ENCODE data around the gene CDYL2. TPM values are rescaled to one million over a fixed set of nuclear protein-coding genes. Genes with fewer than 3 reads are reported as not detected.

Gene CDYL2
- total and polyA plus RNA-seq, 4 experiments from 2014 or later: 0.91 to 42.4 (median 20.0) TPM

GRCh38 chr16:80670170-80670865 lies 134.1 kb downstream of the CDYL2 start:
- Mint-ChIP-seq H3K27me3 (no peaks in the 10 kb centered on the region), H3K4me3 (no peak overlapping the region), H3K36me3 (peaks cover 7 to 40% of the 10 kb centered on the region in 2 donors), H3K9me3 (peaks cover 0 to 3% (median 0%) of the 10 kb centered on the region in 8 donors), H3K4me1 (peaks cover 10 to 14% (median 11%) of the 10 kb centered on the region in 4 donors), H3K27ac (peak overlapping the region in 2 of 7 donors; percentile 45 to 47)
- intact Hi-C loops (cut with micrococcal nuclease): no loop called here
- DNase-seq: peak in 2 of 5 donors; percentile 17 to 45
- ChIA-PET CTCF (ENCODE audit: partially characterized antibody) (no interaction called here), POLR2A (ENCODE audit: partially characterized antibody) (no interaction called here)
- no peaks in the 10 kb centered on the region for H3K27me3 ChIP-seq (ENCODE audit: insufficient read depth, low read length)
- no peaks in the 10 kb centered on the region for H3K36me3 ChIP-seq (ENCODE audit: insufficient read depth, low read length)
- no peaks in the 10 kb centered on the region for H3K4me1 ChIP-seq (ENCODE audit: insufficient read depth, low read length)
- no peaks in the 10 kb centered on the region for H3K9me3 ChIP-seq (ENCODE audit: control insufficient read depth in 1 of 2, low read length in 2 of 2)
- H3K4me3 ChIP-seq (ENCODE audit: low read length in 2 of 2): no peak overlapping the region
- H3K27ac ChIP-seq (ENCODE audit: low read depth, low read length): no peak overlapping the region

DNA sequence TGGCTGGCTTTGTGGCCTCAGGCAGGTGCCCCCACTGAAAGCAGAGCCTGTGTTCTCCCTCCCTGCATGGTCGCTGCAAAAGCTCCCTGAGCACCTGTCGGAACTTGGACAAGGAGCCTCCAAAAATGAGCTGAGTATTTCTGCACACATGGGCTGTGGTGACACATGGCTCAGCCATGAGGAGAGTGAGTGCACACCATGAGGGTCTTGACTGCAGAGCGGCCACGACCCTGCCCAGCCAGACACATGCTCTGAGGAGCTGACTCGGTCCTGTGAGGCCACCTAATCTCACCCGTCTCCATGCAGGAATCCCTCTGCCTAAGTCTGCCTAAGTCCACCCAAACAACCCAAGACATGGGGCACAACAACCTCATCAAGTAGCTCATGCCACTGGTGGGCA lies 134.7 kb downstream of the CDYL2 start:
- H3K36me3 ChIP-seq (ENCODE audit: insufficient read depth, low read length): no peaks in the 10 kb centered on the region
- H3K9me3 ChIP-seq (ENCODE audit: control insufficient read depth in 1 of 2, low read length in 2 of 2): no peaks in the 10 kb centered on the region
- no peak overlapping the region for H3K4me3 Mint-ChIP-seq
- ChIA-PET CTCF (ENCODE audit: partially characterized antibody) (no interaction called here), POLR2A (ENCODE audit: partially characterized antibody) (no interaction called here)
- H3K4me3 ChIP-seq (ENCODE audit: low read length in 2 of 2): no peak overlapping the region
- H3K9me3 Mint-ChIP-seq: peaks cover 0 to 2% (median 0%) of the 10 kb centered on the region in 8 donors
- no peak overlapping the region for H3K27ac ChIP-seq (ENCODE audit: low read depth, low read length)
- intact Hi-C loops (cut with micrococcal nuclease): no loop called here
- peaks cover 6 to 33% of the 10 kb centered on the region in 2 donors for H3K36me3 Mint-ChIP-seq
- no peak for DNase-seq
- no peaks in the 10 kb centered on the region for H3K4me1 ChIP-seq (ENCODE audit: insufficient read depth, low read length)
- no peak overlapping the region for H3K27ac Mint-ChIP-seq
- H3K27me3 ChIP-seq (ENCODE audit: insufficient read depth, low read length): no peaks in the 10 kb centered on the region
- no peaks in the 10 kb centered on the region for H3K27me3 Mint-ChIP-seq
- peaks cover 7 to 14% (median 11%) of the 10 kb centered on the region in 4 donors for H3K4me1 Mint-ChIP-seq

- Mint-ChIP-seq H3K9me3 (peaks cover 0 to 3% (median 0%) of the 10 kb centered on the region in 8 donors), H3K36me3 (peaks cover 3 to 31% of the 10 kb centered on the region in 2 donors), H3K4me1 (peaks cover 8 to 14% (median 10%) of the 10 kb centered on the region in 4 donors), H3K27me3 (no peaks in the 10 kb centered on the region), H3K4me3 (no peak overlapping the region), H3K27ac (peak overlapping the region in 1 of 7 donors; percentile 42)
- ChIA-PET POLR2A (ENCODE audit: partially characterized antibody) (no interaction called here), CTCF (ENCODE audit: partially characterized antibody) (no interaction called here)
- H3K36me3 ChIP-seq (ENCODE audit: insufficient read depth, low read length): no peaks in the 10 kb centered on the region
- DNase-seq: no peak
- no peaks in the 10 kb centered on the region for H3K9me3 ChIP-seq (ENCODE audit: control insufficient read depth in 1 of 2, low read length in 2 of 2)
- H3K27me3 ChIP-seq (ENCODE audit: insufficient read depth, low read length): no peaks in the 10 kb centered on the region
- no peaks in the 10 kb centered on the region for H3K4me1 ChIP-seq (ENCODE audit: insufficient read depth, low read length)
- H3K4me3 ChIP-seq (ENCODE audit: low read length in 2 of 2): no peak overlapping the region
- intact Hi-C loops (cut with micrococcal nuclease): no loop called here
- no peak overlapping the region for H3K27ac ChIP-seq (ENCODE audit: low read depth, low read length)
Measured at GRCh38 chr16:80667925-80668324, 136.5 kb downstream of the CDYL2 start.

- peaks cover 0 to 6% (median 0%) of the 10 kb centered on the region in 8 donors for H3K9me3 Mint-ChIP-seq
- no peak overlapping the region for H3K4me3 Mint-ChIP-seq
- H3K27me3 Mint-ChIP-seq: no peaks in the 10 kb centered on the region
- Histone ChIP-seq H3K9me3 (ENCODE audit: control insufficient read depth in 1 of 2, low read length in 2 of 2) (no peaks in the 10 kb centered on the region), H3K36me3 (ENCODE audit: insufficient read depth, low read length) (no peaks in the 10 kb centered on the region), H3K4me3 (ENCODE audit: low read length in 2 of 2) (no peak overlapping the region), H3K27ac (ENCODE audit: low read depth, low read length) (no peak overlapping the region), H3K27me3 (ENCODE audit: insufficient read depth, low read length) (no peaks in the 10 kb centered on the region), H3K4me1 (ENCODE audit: insufficient read depth, low read length) (no peaks in the 10 kb centered on the region)
- peaks cover 5 to 34% of the 10 kb centered on the region in 2 donors for H3K36me3 Mint-ChIP-seq
- peaks cover 10 to 14% (median 11%) of the 10 kb centered on the region in 4 donors for H3K4me1 Mint-ChIP-seq
- peak overlapping the region in 1 of 7 donors; percentile 14 for H3K27ac Mint-ChIP-seq
- DNase-seq: no peak
- ChIA-PET POLR2A (ENCODE audit: partially characterized antibody) (no interaction called here), CTCF (ENCODE audit: partially characterized antibody) (no interaction called here)
- intact Hi-C loops (cut with micrococcal nuclease): no loop called here
Measured at GRCh38 chr16:80667251-80667560, 137.2 kb downstream of the CDYL2 start.

DNA sequence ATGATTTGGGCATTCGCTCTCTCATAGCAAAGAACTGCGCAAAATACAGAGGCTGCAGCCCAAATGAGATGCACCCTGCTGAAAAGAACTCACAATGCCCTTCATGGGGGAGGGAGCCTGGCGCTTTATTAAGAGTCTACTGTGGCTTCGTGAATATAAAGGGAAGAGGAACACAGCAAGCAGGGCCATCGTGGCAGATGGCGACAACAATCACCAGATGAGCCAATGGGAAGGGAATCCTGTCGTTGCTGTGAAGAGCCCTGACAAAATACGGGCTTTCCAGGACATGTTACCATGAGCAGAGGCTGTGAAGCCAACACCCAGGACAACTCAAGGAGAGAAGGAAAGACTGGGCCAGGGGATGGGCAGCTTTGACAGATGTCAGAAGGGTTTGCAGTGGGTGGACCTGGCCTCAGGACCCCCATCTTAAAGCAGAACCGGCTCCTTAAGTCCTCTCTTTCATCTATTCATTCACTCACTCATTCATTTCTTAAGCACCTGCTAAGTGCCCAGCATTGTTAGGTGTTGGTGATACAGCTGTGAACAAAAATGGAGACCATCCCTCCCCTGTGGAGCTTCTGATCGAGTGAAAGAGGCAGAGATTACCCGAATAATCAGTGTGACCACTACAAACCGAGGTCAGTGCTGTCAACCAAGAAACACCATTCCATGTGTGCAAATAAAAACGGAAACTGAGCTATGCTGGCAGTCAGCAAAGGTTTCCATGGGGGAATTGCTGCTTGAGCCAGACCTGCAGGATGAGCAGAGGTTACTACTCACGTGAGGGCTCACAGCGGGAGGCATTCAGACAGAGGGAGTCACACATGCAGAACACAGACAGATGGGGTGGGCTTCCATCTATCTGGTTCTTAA lies 137.8 kb downstream of the CDYL2 start:
- H3K9me3 Mint-ChIP-seq: peaks cover 0 to 12% (median 1%) of the 10 kb centered on the region in 8 donors
- intact Hi-C loops (cut with micrococcal nuclease): no loop called here
- Histone ChIP-seq H3K4me3 (ENCODE audit: low read length in 2 of 2) (no peak overlapping the region), H3K27ac (ENCODE audit: low read depth, low read length) (no peak overlapping the region), H3K36me3 (ENCODE audit: insufficient read depth, low read length) (no peaks in the 10 kb centered on the region), H3K9me3 (ENCODE audit: control insufficient read depth in 1 of 2, low read length in 2 of 2) (no peaks in the 10 kb centered on the region), H3K4me1 (ENCODE audit: insufficient read depth, low read length) (no peaks in the 10 kb centered on the region), H3K27me3 (ENCODE audit: insufficient read depth, low read length) (no peaks in the 10 kb centered on the region)
- ChIA-PET CTCF (ENCODE audit: partially characterized antibody) (no interaction called here), POLR2A (ENCODE audit: partially characterized antibody) (no interaction called here)
- H3K27me3 Mint-ChIP-seq: no peaks in the 10 kb centered on the region
- DNase-seq: no peak
- H3K4me1 Mint-ChIP-seq: peaks cover 10 to 14% (median 10%) of the 10 kb centered on the region in 4 donors
- no peak overlapping the region for H3K27ac Mint-ChIP-seq
- H3K36me3 Mint-ChIP-seq: peaks cover 9 to 38% of the 10 kb centered on the region in 2 donors
- no peak overlapping the region for H3K4me3 Mint-ChIP-seq

- peak overlapping the region in 1 of 7 donors; percentile 43 for H3K27ac Mint-ChIP-seq
- H3K4me3 Mint-ChIP-seq: no peak overlapping the region
- Histone ChIP-seq H3K27ac (ENCODE audit: low read depth, low read length) (no peak overlapping the region), H3K27me3 (ENCODE audit: insufficient read depth, low read length) (no peaks in the 10 kb centered on the region), H3K36me3 (ENCODE audit: insufficient read depth, low read length) (no peaks in the 10 kb centered on the region), H3K4me1 (ENCODE audit: insufficient read depth, low read length) (no peaks in the 10 kb centered on the region), H3K4me3 (ENCODE audit: low read length in 2 of 2) (no peak overlapping the region), H3K9me3 (ENCODE audit: control insufficient read depth in 1 of 2, low read length in 2 of 2) (no peaks in the 10 kb centered on the region)
- no peaks in the 10 kb centered on the region for H3K27me3 Mint-ChIP-seq
- intact Hi-C loops (cut with micrococcal nuclease): no loop called here
- no peak for DNase-seq
- ChIA-PET CTCF (ENCODE audit: partially characterized antibody) (no interaction called here), POLR2A (ENCODE audit: partially characterized antibody) (no interaction called here)
- peaks cover 9 to 39% of the 10 kb centered on the region in 2 donors for H3K36me3 Mint-ChIP-seq
- peaks cover 5 to 12% (median 10%) of the 10 kb centered on the region in 4 donors for H3K4me1 Mint-ChIP-seq
- H3K9me3 Mint-ChIP-seq: peaks cover 0 to 15% (median 4%) of the 10 kb centered on the region in 8 donors
Measured at GRCh38 chr16:80665356-80665755, 139.0 kb downstream of the CDYL2 start.

GRCh38 chr16:80664786-80665185 lies 139.6 kb downstream of the CDYL2 start:
- no peak overlapping the region for H3K27ac ChIP-seq (ENCODE audit: low read depth, low read length)
- ChIA-PET CTCF (ENCODE audit: partially characterized antibody) (no interaction called here), POLR2A (ENCODE audit: partially characterized antibody) (no interaction called here)
- intact Hi-C loops (cut with micrococcal nuclease): no loop called here
- Mint-ChIP-seq H3K4me1 (peaks cover 1 to 8% (median 5%) of the 10 kb centered on the region in 4 donors), H3K36me3 (peaks cover 8 to 41% of the 10 kb centered on the region in 2 donors), H3K27me3 (no peaks in the 10 kb centered on the region), H3K9me3 (peaks cover 0 to 21% (median 9%) of the 10 kb centered on the region in 8 donors), H3K4me3 (no peak overlapping the region), H3K27ac (no peak overlapping the region)
- H3K9me3 ChIP-seq (ENCODE audit: control insufficient read depth in 1 of 2, low read length in 2 of 2): no peaks in the 10 kb centered on the region
- H3K4me1 ChIP-seq (ENCODE audit: insufficient read depth, low read length): no peaks in the 10 kb centered on the region
- H3K36me3 ChIP-seq (ENCODE audit: insufficient read depth, low read length): no peaks in the 10 kb centered on the region
- no peaks in the 10 kb centered on the region for H3K27me3 ChIP-seq (ENCODE audit: insufficient read depth, low read length)
- DNase-seq: no peak
- H3K4me3 ChIP-seq (ENCODE audit: low read length in 2 of 2): no peak overlapping the region

Data from CD4-positive, alpha-beta memory T cell (primary cell).